Brain microvascular endothelial cell (primary cell): Measurements from ENCODE around the gene IDUA.

Experiments
- DNase-seq: peaks from one replicate; pipeline ENCODE4 v3.0.0-alpha.2; 2020
- H3K27ac ChIP-seq: fragments of 250-450 bp; sonication (Bioruptor Pico); 2 replicates; pipeline ENCODE4 v1.5.1; 2020; ENCODE audit warnings: mild to moderate bottlenecking, moderate library complexity
- H3K27me3 ChIP-seq: fragments of 250-450 bp; sonication (Bioruptor Pico); replicated peaks from 2 replicates; pipeline ENCODE4 v1.5.1; 2020; ENCODE audit warnings: mild to moderate bottlenecking
- H3K36me3 ChIP-seq: fragments of 250-450 bp; sonication (Bioruptor Pico); replicated peaks from 2 replicates; pipeline ENCODE4 v1.5.1; 2020; ENCODE audit warnings: mild to moderate bottlenecking
- H3K4me3 ChIP-seq: 2 replicates; pipeline ENCODE4 v1.5.1; 2011; ENCODE audit warnings: low read depth, mild to moderate bottlenecking, control low read depth, low read length, moderate library complexity
- CTCF ChIP-seq: IDR thresholded peaks from 2 replicates; pipeline ENCODE4 v1.5.1; 2011; ENCODE audit warnings: low read depth, mild to moderate bottlenecking, moderate library complexity, low read length, control low read depth, inconsistent platforms; ENCODE audit errors: missing control alignments
- in situ Hi-C: cut with HindIII; loops from 2 replicates; pipeline ENCODE4 v1.10.0; 2017; ENCODE audit warnings: low sequenced_read_pairs, low pct_ligation_motif_present

The IDUA gene

GRCh38 chr4:1012034-1012739 is 25.3 kb downstream of the IDUA start:
- Histone ChIP-seq H3K4me3 (peak overlapping the region; percentile 57), H3K27me3 (peaks cover 14% of the 10 kb centered on the region), H3K36me3 (peaks cover 4% of the 10 kb centered on the region), H3K27ac (no peak overlapping the region)
- no peak for TF ChIP-seq CTCF
- in situ Hi-C loops, result no loop called here
- no peak for DNase-seq

GRCh38 chr4:1013225-1014073 is 26.6 kb downstream of the IDUA start:
- no peak overlapping the region for H3K27ac ChIP-seq
- TF ChIP-seq CTCF, result no peak
- no peak overlapping the region for H3K4me3 ChIP-seq
- DNase-seq, result no peak
- H3K36me3 ChIP-seq, result peaks cover 4% of the 10 kb centered on the region
- in situ Hi-C loops, result no loop called here
- peaks cover 7% of the 10 kb centered on the region for H3K27me3 ChIP-seq

- TF ChIP-seq CTCF, result no peak
- Histone ChIP-seq H3K36me3 (peaks cover 4% of the 10 kb centered on the region), H3K4me3 (no peak overlapping the region), H3K27me3 (no peaks in the 10 kb centered on the region), H3K27ac (no peak overlapping the region)
- in situ Hi-C loops, result no loop called here
- no peak for DNase-seq
Observed at GRCh38 chr4:1014291-1015167, 27.7 kb downstream of the IDUA start.

- Histone ChIP-seq H3K36me3 (peaks cover 4% of the 10 kb centered on the region), H3K27me3 (no peaks in the 10 kb centered on the region), H3K27ac (no peak overlapping the region), H3K4me3 (no peak overlapping the region)
- DNase-seq, result no peak
- TF ChIP-seq CTCF, result peak; percentile 68
- in situ Hi-C loops, result no loop called here
Observed at GRCh38 chr4:1015179-1015578, 28.3 kb downstream of the IDUA start.

GRCh38 chr4:1015746-1016145 is 28.9 kb downstream of the IDUA start:
- Histone ChIP-seq H3K27ac (no peak overlapping the region), H3K27me3 (no peaks in the 10 kb centered on the region), H3K4me3 (no peak overlapping the region), H3K36me3 (peaks cover 4% of the 10 kb centered on the region)
- in situ Hi-C loops, result no loop called here
- no peak for DNase-seq
- TF ChIP-seq CTCF, result no peak
